UCSD-AML1 (cell line): ENCODE measurements around the gene USP1.

Experiments used
- DNase-seq: peaks from one replicate; lab custom pipeline; 2025; ENCODE audit not compliant: unreplicated experiment; lab: John Stamatoyannopoulos, UW

Gene USP1

GRCh38 chr1:62481681-62482080 is 44.8 kb downstream of the USP1 start:
- no peak for DNase-seq

GRCh38 chr1:62484824-62485468 is 48.1 kb downstream of the USP1 start:
- no peak for DNase-seq

DNA sequence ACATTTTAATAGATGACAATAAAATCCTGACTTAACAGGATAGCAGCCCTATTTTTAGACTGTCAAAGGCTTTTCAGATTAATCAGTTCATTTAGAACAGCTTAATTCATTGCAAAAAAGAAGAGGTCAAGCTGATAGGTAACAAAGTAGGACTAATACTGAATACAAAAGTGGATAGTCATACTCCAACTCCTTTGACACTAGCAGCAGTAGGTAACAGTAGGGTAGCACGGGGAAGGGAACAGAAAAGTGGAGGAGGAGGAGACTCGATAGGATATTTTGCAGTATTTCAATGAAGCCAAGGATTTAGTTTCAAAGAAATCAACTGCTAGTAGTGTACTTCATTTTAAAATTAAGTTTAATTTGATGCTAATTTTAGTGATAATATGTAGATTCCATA is 51.1 kb downstream of the USP1 start:
- DNase-seq = no peak

DNA sequence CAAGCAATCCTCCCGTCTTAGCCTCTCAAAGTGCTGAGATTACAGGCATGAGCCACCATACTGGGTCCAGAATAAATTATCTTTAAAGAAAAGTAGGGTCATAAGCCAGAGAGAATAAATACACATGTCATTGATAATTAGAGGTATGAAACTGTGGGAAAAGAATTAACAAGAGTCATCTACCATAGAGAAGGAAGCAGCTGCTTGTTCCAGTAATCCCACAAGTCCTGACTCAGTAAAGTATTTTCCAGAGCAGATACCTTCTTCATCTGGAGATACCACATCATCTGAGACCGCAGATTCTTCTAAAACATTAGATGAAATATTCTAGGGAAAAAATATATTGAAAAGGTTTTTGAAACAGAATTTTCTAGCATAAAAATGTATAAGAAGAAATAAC is 55.7 kb downstream of the USP1 start:
- DNase-seq = no peak

- no peak for DNase-seq
These were observed 56.8 kb downstream of the USP1 start for GRCh38 chr1:62493656-62494055.

GRCh38 chr1:62494137-62494536 is 57.3 kb downstream of the USP1 start:
- DNase-seq = no peak

DNA sequence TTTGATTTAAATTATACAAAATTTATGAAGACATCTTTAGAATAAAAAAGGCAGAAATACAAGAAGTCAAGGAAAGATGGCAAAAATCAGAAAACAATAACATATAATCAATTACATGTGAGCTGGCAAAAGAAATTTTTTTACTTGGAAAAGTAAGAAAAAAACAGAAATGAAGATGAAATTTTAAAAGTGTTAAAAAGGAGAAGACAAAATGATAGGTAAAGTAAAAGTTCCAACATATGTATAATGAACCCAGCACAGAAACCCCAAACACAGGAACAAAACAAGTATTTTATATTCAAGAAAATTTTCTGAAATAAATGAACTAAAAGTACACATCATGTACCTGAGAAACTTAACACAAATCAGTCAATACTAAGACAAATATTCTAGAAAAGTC is 63.4 kb downstream of the USP1 start:
- DNase-seq = no peak
